DOHH2 (cell line): ENCODE results near the gene GPR108.

ENCODE experiments used
- EZH2phosphoT487 ChIP-seq: fragments of 200-600 bp; sonication (generic); IDR thresholded peaks from 2 replicates; pipeline ENCODE4 v1.6.1; 2017; ENCODE audit warnings: borderline replicate concordance, mild to moderate bottlenecking, antibody characterized with exemption, low read length, moderate library complexity, mixed read lengths
- TF ChIP-seq, protein P1 (sequence below): fragments of 200-600 bp; sonication (generic); IDR thresholded peaks from one replicate; pipeline ENCODE4 v1.5.1; 2014; ENCODE audit warnings: antibody characterized with exemption, mild to moderate bottlenecking, low read depth, low read length; ENCODE audit not compliant: poor library complexity, severe bottlenecking

DNA sequence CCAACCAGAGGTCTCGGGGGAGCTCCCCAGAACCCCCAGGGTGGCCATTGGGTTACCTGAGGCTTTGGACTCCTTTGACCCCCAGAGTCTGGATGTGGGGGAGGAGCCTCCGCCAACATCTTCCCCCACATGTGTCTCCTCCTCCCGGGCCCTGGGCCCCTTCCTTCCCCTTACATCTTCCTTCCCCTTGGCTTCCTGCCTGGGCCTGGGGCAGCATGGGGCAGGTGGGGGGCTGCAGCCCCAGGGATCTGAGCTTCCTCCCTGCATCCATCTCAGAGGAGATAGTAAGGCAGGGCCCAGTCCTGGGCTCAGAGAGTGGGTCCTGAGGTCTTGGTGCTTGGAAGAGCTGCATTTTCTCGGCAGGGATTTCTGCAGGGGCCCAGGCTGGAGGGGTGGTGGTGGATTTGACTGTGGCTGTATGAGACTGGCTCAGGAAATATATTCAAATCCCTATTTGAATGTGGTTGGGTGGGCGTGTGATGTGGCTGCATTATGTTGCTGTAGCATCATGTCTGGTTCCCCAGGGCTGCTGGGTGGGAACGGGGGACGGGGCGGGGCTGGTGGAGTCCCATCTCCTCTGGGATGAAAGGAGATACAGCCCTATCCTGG, 36.0 kb upstream of the GPR108 start:
- TF ChIP-seq, protein P1, sequence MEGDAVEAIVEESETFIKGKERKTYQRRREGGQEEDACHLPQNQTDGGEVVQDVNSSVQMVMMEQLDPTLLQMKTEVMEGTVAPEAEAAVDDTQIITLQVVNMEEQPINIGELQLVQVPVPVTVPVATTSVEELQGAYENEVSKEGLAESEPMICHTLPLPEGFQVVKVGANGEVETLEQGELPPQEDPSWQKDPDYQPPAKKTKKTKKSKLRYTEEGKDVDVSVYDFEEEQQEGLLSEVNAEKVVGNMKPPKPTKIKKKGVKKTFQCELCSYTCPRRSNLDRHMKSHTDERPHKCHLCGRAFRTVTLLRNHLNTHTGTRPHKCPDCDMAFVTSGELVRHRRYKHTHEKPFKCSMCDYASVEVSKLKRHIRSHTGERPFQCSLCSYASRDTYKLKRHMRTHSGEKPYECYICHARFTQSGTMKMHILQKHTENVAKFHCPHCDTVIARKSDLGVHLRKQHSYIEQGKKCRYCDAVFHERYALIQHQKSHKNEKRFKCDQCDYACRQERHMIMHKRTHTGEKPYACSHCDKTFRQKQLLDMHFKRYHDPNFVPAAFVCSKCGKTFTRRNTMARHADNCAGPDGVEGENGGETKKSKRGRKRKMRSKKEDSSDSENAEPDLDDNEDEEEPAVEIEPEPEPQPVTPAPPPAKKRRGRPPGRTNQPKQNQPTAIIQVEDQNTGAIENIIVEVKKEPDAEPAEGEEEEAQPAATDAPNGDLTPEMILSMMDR: no peak
- TF ChIP-seq EZH2phosphoT487: no peak
